Pancreas (tissue), 10 donors: Measurements from ENCODE around the gene GLT1D1. TPM values are rescaled to one million over a fixed set of nuclear protein-coding genes. Genes with fewer than 3 reads are reported as not detected.

ENCODE experiments used
- ATAC-seq, 4 donors: fragments of 200-7000 bp; cut with Tn5 transposase; one replicate each; pipeline versions ENCODE4 v1.8.0 to v1.9.1; 2020; ENCODE audit warnings: mild to moderate bottlenecking in 4 of 4, moderate library complexity in 4 of 4
- DNase-seq, 6 donors: peaks; one replicate each; pipeline ENCODE4 v3.0.0-alpha.2; 2020
- FAIRE-seq: peaks from 2 replicates; lab custom pipeline; 2012; peaks lifted over from hg19 to GRCh38; lab: Jason Lieb, UNC
- H3K27ac ChIP-seq, 4 donors: fragments of 200-600 bp; sonication (generic); 1 replicate in 3 of 4; 2 replicates in 1 of 4; pipeline versions ENCODE4 v1.5.0 to v1.8.0; 2020
- H3K27me3 ChIP-seq, 4 donors: fragments of 200-600 bp; one replicate each; pipeline ENCODE4 v1.8.0; 2021
- H3K36me3 ChIP-seq, 3 donors: fragments of 200-600 bp; sonication (generic) in 1 of 3; one replicate each; pipeline versions ENCODE4 v1.5.0 to v1.8.0; 2020 to 2021
- H3K4me1 ChIP-seq, 3 donors: fragments of 200-600 bp; one replicate each; pipeline ENCODE4 v1.8.0; 2021
- H3K4me3 ChIP-seq, 4 donors: fragments of 200-600 bp; sonication (generic) in 2 of 4; one replicate each; pipeline versions ENCODE4 v1.5.0 to v1.8.0; 2020 to 2021
- H3K9me3 ChIP-seq, 4 donors: fragments of 200-600 bp; one replicate each; pipeline ENCODE4 v1.8.0; 2021
- WGBS, 2 donors: extraction: QIAGEN DNeasy Blood & Tissue Kit; methylation state at CpG; one replicate each; pipeline ENCODE4 v1.1.7; 2013; 5-methylcytosine and 5-hydroxymethylcytosine counted together
- intact Hi-C, 3 donors: fragments of 100-400 bp; cut with DNase I; formaldehyde crosslinking; loops; one replicate each; pipeline versions ENCODE4 v1.11.1 to v1.14.2; 2022
- polyA plus RNA-seq, 2 donors: library from polyadenylated mRNA; stranded (reverse); fragments of 200-250 nt; gene quantifications; one replicate each; pipeline ENCODE4 v1.2.3, GENCODE V29; 2013
- total RNA-seq, 6 donors: library from RNA; stranded (reverse); fragmentation: NEBNext Ultra II Directional in 4 of 6; extraction: Animal tissue kit (Norgen Biotek cat#: 25700) in 4 of 6; gene quantifications; one replicate each; pipeline versions ENCODE4 v1.2.1 to v1.2.4, GENCODE V29; 2021 to 2023
- TF ChIP-seq, protein P1 (sequence below), 4 donors: fragments of 200-600 bp; sonication (generic) in 3 of 4; IDR thresholded peaks; one replicate each; pipeline versions ENCODE4 v1.5.0 to v1.8.0; 2021; ENCODE audit warnings: antibody characterized with exemption in 4 of 4
- donor health status: healthy with polysubstance abuse.
- donor health status: DM: no; HTN: no; CAD: no; lungs with moderate emphysema.
- donor health status: DM: no; HTN: no; CAD: no.
- donor health status: control.
- donor health status: control.
- donor health status: Bipolar disorder and iron deficiency.
- donor health status: DM: yes; HTN: yes; CAD: no.
- donor health status: DM: no; HTN: no; CAD: no.
- donor health status: DM: no; HTN: no; CAD: no.
- donor health status: DM: yes; HTN: yes; CAD: no.

The GLT1D1 gene
- total and polyA plus RNA-seq, 8 donors: 0.12 to 1.3 (median 0.28) TPM

DNA sequence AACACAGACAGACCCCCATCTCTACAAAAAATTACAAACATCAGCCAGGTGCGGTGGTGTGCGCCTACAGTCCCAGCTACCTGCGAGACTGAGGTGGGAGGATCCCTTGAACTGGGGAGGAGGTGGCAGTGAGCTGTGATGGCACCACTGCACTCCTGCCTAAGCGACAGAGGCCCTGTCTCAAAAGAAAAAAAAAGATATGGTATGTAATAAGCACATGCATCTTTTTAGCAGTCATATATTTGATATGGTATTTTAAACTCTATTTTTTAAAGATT lies 36.7 kb upstream of the GLT1D1 start:
- FAIRE-seq: no peak
- Histone ChIP-seq H3K36me3 (no peaks in the 10 kb centered on the region), H3K27ac (peak overlapping the region in 2 of 4 donors; percentile 62 to 80), H3K9me3 (no peaks in the 10 kb centered on the region), H3K4me3 (no peak overlapping the region), H3K27me3 (no peaks in the 10 kb centered on the region), H3K4me1 (peaks cover 4 to 33% (median 13%) of the 10 kb centered on the region in 3 donors)
- TF ChIP-seq, protein P1, sequence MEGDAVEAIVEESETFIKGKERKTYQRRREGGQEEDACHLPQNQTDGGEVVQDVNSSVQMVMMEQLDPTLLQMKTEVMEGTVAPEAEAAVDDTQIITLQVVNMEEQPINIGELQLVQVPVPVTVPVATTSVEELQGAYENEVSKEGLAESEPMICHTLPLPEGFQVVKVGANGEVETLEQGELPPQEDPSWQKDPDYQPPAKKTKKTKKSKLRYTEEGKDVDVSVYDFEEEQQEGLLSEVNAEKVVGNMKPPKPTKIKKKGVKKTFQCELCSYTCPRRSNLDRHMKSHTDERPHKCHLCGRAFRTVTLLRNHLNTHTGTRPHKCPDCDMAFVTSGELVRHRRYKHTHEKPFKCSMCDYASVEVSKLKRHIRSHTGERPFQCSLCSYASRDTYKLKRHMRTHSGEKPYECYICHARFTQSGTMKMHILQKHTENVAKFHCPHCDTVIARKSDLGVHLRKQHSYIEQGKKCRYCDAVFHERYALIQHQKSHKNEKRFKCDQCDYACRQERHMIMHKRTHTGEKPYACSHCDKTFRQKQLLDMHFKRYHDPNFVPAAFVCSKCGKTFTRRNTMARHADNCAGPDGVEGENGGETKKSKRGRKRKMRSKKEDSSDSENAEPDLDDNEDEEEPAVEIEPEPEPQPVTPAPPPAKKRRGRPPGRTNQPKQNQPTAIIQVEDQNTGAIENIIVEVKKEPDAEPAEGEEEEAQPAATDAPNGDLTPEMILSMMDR (IDR thresholded peaks at IDR 0.05): no peak
- intact Hi-C loops: no loop called here
- ATAC-seq: no peak
- WGBS, 2 donors: 96 to 99% methylated on average over 4 of the region's 4 CpGs
- DNase-seq: no peak

DNA sequence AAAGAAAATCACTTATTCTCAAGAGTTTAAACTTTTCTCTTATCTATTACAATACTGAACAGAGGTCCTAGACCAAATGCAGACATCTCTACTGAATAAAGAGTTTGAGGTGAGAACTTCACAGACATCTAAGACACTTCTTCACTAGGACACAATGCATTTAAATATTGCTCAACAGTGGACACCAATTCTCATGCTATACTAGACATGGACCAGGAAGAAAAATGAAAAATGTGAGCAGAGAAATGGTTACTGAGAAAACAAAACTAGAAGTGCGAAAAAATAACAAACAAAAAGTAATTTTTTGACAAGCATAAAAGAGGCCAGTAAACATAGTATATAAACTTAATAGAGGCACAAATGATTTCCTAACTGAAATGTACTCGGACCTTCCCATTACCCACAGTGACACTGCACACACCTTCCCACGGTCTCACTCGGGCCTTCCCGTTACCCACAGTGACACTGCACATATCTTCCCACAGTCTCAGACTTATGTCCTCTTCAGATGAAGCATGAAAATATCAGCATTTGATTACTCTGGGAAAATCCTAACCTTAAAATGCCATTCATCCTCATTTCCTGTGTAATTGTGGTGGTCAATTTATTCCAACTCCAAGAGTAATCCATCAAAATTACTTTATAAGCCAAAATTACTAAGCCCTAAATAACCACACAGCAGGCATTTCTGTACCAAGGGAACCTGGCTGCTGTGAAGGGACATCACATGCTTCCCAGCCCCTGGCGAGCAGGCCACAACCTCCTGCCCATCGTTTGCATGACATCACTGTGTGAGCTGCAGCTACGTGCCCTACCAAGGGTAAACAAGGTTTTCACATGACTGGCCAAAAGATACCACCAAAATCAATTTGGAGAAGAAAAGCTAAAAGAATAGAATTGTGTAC lies 35.9 kb upstream of the GLT1D1 start:
- Histone ChIP-seq H3K27ac (peak overlapping the region in 3 of 4 donors; percentile 6 to 80 (median 62)), H3K9me3 (no peaks in the 10 kb centered on the region), H3K4me1 (peaks cover 7 to 34% (median 10%) of the 10 kb centered on the region in 3 donors), H3K36me3 (no peaks in the 10 kb centered on the region), H3K4me3 (no peak overlapping the region), H3K27me3 (no peaks in the 10 kb centered on the region)
- TF ChIP-seq, protein P1 (IDR thresholded peaks at IDR 0.05): no peak
- ATAC-seq (peak; percentile 86 to 92 (median 90)), DNase-seq (peak in 4 of 6 donors; percentile 46 to 73 (median 65)), FAIRE-seq (no peak)
- intact Hi-C loops: no loop called here
- 46 to 47% methylated on average over 8 of the region's 8 CpGs for WGBS, 2 donors

DNA sequence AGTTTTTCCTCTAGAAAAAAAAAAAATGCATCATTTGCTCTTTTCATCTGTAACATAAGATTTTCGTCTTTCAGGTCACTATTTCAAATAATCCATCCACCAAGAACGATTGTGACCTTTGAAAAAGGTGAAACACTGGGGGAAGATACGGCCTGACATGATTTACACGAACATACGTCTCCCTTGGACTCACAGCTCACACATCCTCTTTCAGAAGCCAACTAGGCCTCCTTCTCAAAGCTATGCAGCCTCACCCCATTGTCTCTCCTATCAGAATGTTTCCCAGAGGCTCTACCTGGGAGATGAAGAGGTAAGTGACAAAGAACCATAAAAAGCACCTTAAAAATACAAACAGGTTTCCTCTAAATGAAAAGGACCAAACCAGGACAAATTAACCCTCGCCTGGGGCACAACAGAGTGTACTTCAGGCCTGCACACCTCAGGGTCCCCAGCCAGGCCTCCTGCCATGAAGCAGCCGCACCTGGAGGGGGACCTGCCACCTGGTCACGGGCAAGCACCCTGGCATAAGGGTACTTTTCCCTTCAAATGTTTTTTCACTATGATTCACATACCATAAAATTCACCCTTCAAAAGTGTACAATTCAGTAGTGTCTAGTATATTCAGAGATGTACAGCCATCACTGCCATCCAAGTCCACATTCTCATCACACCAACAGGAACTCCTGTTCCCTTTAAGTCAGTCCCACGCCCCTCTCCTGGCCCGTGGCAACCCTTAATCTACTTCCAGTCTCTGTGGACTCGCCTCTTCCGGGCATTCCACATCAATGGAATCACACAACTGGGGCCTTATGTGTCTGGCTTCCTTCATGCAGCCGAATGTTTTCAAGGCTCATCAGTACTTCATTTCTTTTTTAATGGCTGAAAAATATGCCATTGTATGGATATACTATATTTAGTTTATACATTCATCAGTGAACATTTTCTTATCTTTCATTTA lies 34.9 kb upstream of the GLT1D1 start:
- H3K27me3 ChIP-seq: no peaks in the 10 kb centered on the region
- ATAC-seq (peak in 2 of 4 donors; percentile 26 to 44), DNase-seq (no peak), FAIRE-seq (no peak)
- WGBS, 2 donors: 58 to 64% methylated on average over 13 of the region's 13 CpGs
- no peaks in the 10 kb centered on the region for H3K9me3 ChIP-seq
- peak overlapping the region; percentile 1 to 80 (median 34) for H3K27ac ChIP-seq
- peaks cover 10 to 39% (median 11%) of the 10 kb centered on the region in 3 donors for H3K4me1 ChIP-seq
- no peak overlapping the region for H3K4me3 ChIP-seq
- TF ChIP-seq, protein P1 (IDR thresholded peaks at IDR 0.05): no peak
- H3K36me3 ChIP-seq: no peaks in the 10 kb centered on the region
- intact Hi-C loops: no loop called here

DNA sequence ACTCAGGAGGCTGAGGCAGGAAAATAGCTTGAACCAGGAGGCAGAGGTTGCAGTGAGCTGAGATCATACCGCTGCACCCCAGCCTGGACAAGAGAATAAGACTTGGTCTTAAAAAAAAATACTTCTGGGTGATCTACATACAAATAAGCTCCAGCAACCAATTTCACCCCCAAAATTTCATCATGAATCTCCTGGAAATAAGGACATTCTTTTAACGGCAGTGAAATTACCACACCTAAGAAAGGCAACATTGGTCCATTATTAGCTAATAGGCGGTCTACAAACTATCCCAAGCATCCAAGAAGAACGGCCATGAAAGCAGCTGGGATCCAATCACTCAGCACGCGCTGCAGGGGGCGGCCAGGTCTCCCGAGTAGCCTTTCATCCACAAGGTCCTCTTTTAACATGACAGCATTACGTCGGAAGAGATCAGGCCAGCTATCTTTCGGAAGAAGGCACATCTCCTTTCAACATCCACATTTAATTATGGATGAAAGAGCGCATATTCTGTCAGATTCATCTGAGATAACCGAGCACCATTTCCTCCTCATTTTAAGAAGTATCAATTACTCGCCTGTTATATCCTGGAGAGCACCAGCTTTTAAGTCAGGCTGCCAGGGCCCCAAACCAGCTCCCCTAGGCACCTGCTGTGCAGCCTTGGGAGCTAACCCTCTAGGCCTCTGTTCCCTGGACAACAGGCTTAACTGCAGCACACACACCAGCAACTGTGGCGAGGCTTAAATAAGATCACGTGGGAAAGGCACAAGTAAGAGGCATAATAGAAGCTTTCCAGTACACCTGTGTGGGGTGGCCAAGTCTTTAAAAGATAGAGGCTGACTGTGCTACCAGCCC lies 33.8 kb upstream of the GLT1D1 start:
- Histone ChIP-seq H3K4me1 (peaks cover 10 to 39% (median 11%) of the 10 kb centered on the region in 3 donors), H3K27ac (no peak overlapping the region)
- no peak for FAIRE-seq

More for the DNA sequence above, 33.8 kb upstream of the GLT1D1 start:
- H3K36me3 ChIP-seq: no peaks in the 10 kb centered on the region
- TF ChIP-seq, protein P1 (IDR thresholded peaks at IDR 0.05): no peak
- H3K27me3 ChIP-seq: no peaks in the 10 kb centered on the region
- intact Hi-C loops: no loop called here
- no peaks in the 10 kb centered on the region for H3K9me3 ChIP-seq
- DNase-seq (no peak), ATAC-seq (no peak)
- 88 to 92% methylated on average over 16 of the region's 16 CpGs for WGBS, 2 donors
- no peak overlapping the region for H3K4me3 ChIP-seq
